Body of pancreas (tissue), 4 donors: ENCODE measurements around the gene CTSS. TPM values are rescaled to one million over a fixed set of nuclear protein-coding genes. Genes with fewer than 3 reads are reported as not detected.

Experiments
- ATAC-seq: fragments of 150-250 bp; one replicate; pipeline ENCODE4 v1.9.1; 2016
- DNase-seq, 4 donors: peaks; one replicate each; pipeline ENCODE4 v3.0.0-alpha.2; 2019
- H3K27ac ChIP-seq, 4 donors: fragments of 200-600 bp; sonication (generic); 1 replicate in 3 of 4; 2 replicates in 1 of 4; pipeline versions ENCODE4 v1.5.1 to v1.6.1; 2016 to 2019; ENCODE audit warnings: mild to moderate bottlenecking in 1 of 4, mixed read lengths in 1 of 4, moderate library complexity in 1 of 4
- H3K27me3 ChIP-seq, 2 donors: fragments of 200-600 bp; sonication (generic); one replicate each; pipeline ENCODE4 v1.6.0; 2016; ENCODE audit warnings: mild to moderate bottlenecking in 1 of 2
- H3K36me3 ChIP-seq, 2 donors: fragments of 200-600 bp; sonication (generic); replicated peaks in 1 of 2; 2 replicates each; pipeline ENCODE4 v1.5.1; 2016; ENCODE audit warnings: low read depth in 2 of 2; ENCODE audit not compliant: insufficient read depth in 1 of 2
- H3K4me1 ChIP-seq: fragments of 200-600 bp; sonication (generic); one replicate; pipeline ENCODE4 v1.6.0; 2016
- H3K4me3 ChIP-seq, 2 donors: fragments of 200-600 bp; sonication (generic); 1 replicate in 1 of 2; 2 replicates in 1 of 2; pipeline ENCODE4 v1.5.1; 2016 to 2019
- H3K9me3 ChIP-seq, 3 donors: fragments of 200-600 bp; sonication (generic); 1 replicate in 2 of 3; 2 replicates in 1 of 3; pipeline ENCODE4 v1.5.1; 2016
- POLR2A ChIP-seq, 3 donors: fragments of 450-650 bp; IDR thresholded peaks; one replicate each; pipeline ENCODE4 v1.6.1; 2016; ENCODE audit warnings: antibody characterized with exemption in 3 of 3, mild to moderate bottlenecking in 2 of 3
- WGBS, 2 donors: methylation state at CpG; one replicate each; pipeline ENCODE4 v1.1.5; 2017; 5-methylcytosine and 5-hydroxymethylcytosine counted together
- intact Hi-C: fragments of 100-400 bp; cut with DNase I; formaldehyde crosslinking; loops from one replicate; pipeline ENCODE4 v1.15.1; 2023
- total RNA-seq, 2 donors: library from RNA; depleted of rRNA; stranded (reverse); fragments of >200 nt; gene quantifications; one replicate each; pipeline ENCODE4 v1.1.0, GENCODE V29; 2016
- TF ChIP-seq, protein P1 (sequence below), 7 experiments: fragments of 450-650 bp in 4 of 7; fragments of 200-600 bp in 3 of 7; sonication (generic) in 3 of 7; IDR thresholded peaks; one replicate each; pipeline ENCODE4 v1.5.1; 2016 to 2019; ENCODE audit warnings: antibody characterized with exemption in 7 of 7

The CTSS gene
- total RNA-seq, 2 donors from 2014 or later: 3.6 to 30.6 TPM

DNA sequence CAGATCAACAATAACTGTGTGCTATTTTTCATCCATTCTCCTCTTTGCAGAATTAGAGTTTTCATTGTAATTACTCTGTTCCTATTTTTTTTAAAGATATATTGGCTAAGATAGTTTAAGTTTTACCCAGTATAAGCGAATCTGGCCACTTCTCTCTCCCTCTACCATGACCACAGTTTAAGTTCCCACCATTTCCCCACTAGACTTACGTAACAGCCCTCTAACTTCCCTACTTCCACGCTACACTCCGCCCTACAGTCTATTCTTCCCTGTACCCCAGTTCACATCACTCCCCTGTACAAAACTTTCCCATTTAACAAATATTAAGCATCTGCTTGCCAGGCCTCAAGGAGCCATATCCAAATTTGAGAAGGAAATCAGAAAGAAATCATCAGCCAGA is 26.0 kb upstream of the CTSS start:
- 70 to 93% methylated on average over 4 of the region's 4 CpGs for WGBS, 2 donors
- Histone ChIP-seq H3K9me3 (no peaks in the 10 kb centered on the region), H3K27ac (no peak overlapping the region), H3K4me1 (no peaks in the 10 kb centered on the region), H3K36me3 (peaks cover 0 to under 1% of the 10 kb centered on the region in 2 donors), H3K4me3 (no peak overlapping the region), H3K27me3 (no peaks in the 10 kb centered on the region)
- DNase-seq (peak in 1 of 4 donors; percentile 38), ATAC-seq (no peak)
- TF ChIP-seq POLR2A (IDR thresholded peaks at IDR 0.05): no peak
- TF ChIP-seq, protein P1, sequence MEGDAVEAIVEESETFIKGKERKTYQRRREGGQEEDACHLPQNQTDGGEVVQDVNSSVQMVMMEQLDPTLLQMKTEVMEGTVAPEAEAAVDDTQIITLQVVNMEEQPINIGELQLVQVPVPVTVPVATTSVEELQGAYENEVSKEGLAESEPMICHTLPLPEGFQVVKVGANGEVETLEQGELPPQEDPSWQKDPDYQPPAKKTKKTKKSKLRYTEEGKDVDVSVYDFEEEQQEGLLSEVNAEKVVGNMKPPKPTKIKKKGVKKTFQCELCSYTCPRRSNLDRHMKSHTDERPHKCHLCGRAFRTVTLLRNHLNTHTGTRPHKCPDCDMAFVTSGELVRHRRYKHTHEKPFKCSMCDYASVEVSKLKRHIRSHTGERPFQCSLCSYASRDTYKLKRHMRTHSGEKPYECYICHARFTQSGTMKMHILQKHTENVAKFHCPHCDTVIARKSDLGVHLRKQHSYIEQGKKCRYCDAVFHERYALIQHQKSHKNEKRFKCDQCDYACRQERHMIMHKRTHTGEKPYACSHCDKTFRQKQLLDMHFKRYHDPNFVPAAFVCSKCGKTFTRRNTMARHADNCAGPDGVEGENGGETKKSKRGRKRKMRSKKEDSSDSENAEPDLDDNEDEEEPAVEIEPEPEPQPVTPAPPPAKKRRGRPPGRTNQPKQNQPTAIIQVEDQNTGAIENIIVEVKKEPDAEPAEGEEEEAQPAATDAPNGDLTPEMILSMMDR (IDR thresholded peaks at IDR 0.05): no peak
- intact Hi-C loops: no loop called here

DNA sequence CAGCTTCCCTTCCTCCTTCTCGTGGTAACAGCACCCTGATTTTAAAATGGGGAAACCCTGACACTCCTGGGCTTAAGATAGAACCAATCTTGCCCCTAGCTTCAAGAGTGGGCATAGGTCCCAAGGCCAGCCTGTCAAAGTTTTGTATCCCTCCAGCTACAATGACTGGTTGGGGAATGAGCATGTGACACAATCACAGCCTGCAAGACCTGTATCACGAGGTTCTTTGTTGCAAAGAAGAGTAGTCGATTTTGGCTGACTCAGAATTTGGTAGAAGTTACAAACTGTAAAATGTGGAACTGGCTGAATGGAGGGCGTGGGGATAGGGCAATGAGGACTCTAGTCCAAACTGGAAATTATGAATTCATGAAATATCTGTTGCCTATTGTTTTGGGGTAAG is 23.8 kb upstream of the CTSS start:
- Histone ChIP-seq H3K27me3 (no peaks in the 10 kb centered on the region), H3K9me3 (no peaks in the 10 kb centered on the region), H3K27ac (no peak overlapping the region), H3K4me1 (no peaks in the 10 kb centered on the region), H3K36me3 (no peaks in the 10 kb centered on the region), H3K4me3 (no peak overlapping the region)
- DNase-seq (peak in 2 of 4 donors; percentile 9 to 61), ATAC-seq (no peak)
- TF ChIP-seq POLR2A (IDR thresholded peaks at IDR 0.05): no peak
- TF ChIP-seq, protein P1 (IDR thresholded peaks at IDR 0.05): no peak
- intact Hi-C loops: no loop called here
- 46 to 51% methylated on average over 4 of the region's 4 CpGs for WGBS, 2 donors

DNA sequence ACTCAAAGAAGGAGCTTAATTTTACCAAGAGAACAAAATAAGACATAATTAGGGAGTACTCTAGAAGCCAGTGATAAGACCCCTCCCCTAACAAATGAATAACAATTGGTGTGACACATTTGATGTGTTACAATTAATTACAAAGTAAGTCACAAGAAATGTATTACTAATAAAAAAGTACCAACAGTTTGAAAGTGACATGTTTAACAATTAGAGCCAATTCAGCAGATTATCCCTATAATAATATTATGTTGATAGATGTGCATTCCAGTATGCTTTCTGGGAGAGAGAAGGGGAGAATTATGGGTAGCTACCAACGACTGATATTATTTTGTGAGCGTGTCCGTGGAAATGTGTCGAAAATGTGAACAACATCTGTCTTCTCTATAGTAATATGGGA is 23.4 kb upstream of the CTSS start:
- Histone ChIP-seq H3K4me1 (no peaks in the 10 kb centered on the region), H3K27me3 (no peaks in the 10 kb centered on the region), H3K4me3 (no peak overlapping the region), H3K27ac (no peak overlapping the region), H3K9me3 (no peaks in the 10 kb centered on the region), H3K36me3 (no peaks in the 10 kb centered on the region)
- 81 to 85% methylated on average over 4 of the region's 4 CpGs for WGBS, 2 donors
- DNase-seq: no peak
- TF ChIP-seq POLR2A (IDR thresholded peaks at IDR 0.05): no peak
- TF ChIP-seq, protein P1 (IDR thresholded peaks at IDR 0.05): no peak
- no peak for ATAC-seq
- intact Hi-C loops: no loop called here

DNA sequence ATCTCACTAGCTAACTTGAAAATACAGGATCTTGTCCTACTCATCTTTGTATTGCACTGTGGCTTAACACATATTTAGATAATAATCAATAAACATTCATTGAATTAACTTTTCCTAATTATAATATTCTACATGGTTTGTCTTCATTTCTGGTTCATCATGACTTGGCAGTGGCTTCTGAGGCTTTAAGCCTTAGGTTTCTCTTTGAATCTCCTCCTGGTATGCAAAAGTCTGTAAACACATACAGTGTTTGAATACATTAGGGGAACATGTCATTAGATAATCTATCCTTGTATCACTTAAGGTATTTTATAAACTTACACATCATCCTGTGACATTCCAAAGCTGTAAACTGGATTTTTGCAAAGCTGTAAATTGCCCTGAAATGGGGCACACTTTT is 21.9 kb upstream of the CTSS start:
- no peak for ATAC-seq
- intact Hi-C loops: no loop called here
- no peak overlapping the region for H3K4me3 ChIP-seq
- DNase-seq: no peak
- H3K27me3 ChIP-seq: no peaks in the 10 kb centered on the region
- H3K4me1 ChIP-seq: no peaks in the 10 kb centered on the region
- H3K27ac ChIP-seq: no peak overlapping the region
- H3K36me3 ChIP-seq: no peaks in the 10 kb centered on the region
- no peak for TF ChIP-seq POLR2A (IDR thresholded peaks at IDR 0.05)
- TF ChIP-seq, protein P1 (IDR thresholded peaks at IDR 0.05): no peak
- no peaks in the 10 kb centered on the region for H3K9me3 ChIP-seq

DNA sequence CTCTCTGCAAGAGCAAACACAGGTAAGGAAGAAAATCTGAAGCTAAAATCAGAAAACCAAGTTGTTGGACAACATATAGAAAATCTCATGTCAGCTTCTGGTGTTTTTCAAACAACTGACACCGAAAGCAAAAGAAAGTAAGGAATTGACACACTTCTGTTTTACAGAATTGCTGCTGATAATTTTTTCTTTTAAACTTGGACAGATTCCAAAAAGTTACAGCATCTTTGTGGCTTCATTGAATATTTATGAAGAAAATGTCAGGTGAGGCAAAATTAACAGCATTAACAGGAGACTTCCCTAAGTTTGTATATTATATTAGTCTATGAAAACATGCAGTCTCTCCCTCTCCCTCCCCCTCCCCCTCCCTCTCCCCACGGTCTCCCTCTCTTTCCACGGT is 14.9 kb upstream of the CTSS start:
- Histone ChIP-seq H3K4me3 (no peak overlapping the region), H3K4me1 (no peaks in the 10 kb centered on the region), H3K9me3 (no peaks in the 10 kb centered on the region), H3K36me3 (no peaks in the 10 kb centered on the region), H3K27ac (no peak overlapping the region), H3K27me3 (no peaks in the 10 kb centered on the region)
- ATAC-seq (no peak), DNase-seq (no peak)
- TF ChIP-seq POLR2A (IDR thresholded peaks at IDR 0.05): no peak
- TF ChIP-seq, protein P1 (IDR thresholded peaks at IDR 0.05): no peak
- intact Hi-C loops: no loop called here
- 86 to 92% methylated on average over 3 of the region's 3 CpGs for WGBS, 2 donors
